Hepatocyte (in vitro differentiated cells): Measurements from ENCODE around the gene COL28A1.

Experiments
- EZH2 ChIP-seq: fragments of 200-600 bp; sonication (generic); IDR thresholded peaks from 2 replicates; pipeline ENCODE4 v1.6.1; 2016; ENCODE audit warnings: antibody characterized with exemption, mild to moderate bottlenecking, borderline replicate concordance
- EZH2phosphoT487 ChIP-seq: fragments of 200-600 bp; sonication (generic); IDR thresholded peaks from one replicate; pipeline ENCODE4 v1.6.1; 2018; ENCODE audit warnings: antibody characterized with exemption, mild to moderate bottlenecking, low read depth, moderate library complexity; ENCODE audit not compliant: unreplicated experiment, severe bottlenecking
- TF ChIP-seq, protein P1 (sequence below): fragments of 200-600 bp; sonication (generic); IDR thresholded peaks from 2 replicates; pipeline ENCODE4 v1.5.1; 2016; ENCODE audit warnings: antibody characterized with exemption, mild to moderate bottlenecking; ENCODE audit not compliant: poor library complexity

GRCh38 chr7:7565746-7566650 lies 30.3 kb upstream of the COL28A1 start:
- no peak for TF ChIP-seq EZH2phosphoT487
- TF ChIP-seq, protein P1, sequence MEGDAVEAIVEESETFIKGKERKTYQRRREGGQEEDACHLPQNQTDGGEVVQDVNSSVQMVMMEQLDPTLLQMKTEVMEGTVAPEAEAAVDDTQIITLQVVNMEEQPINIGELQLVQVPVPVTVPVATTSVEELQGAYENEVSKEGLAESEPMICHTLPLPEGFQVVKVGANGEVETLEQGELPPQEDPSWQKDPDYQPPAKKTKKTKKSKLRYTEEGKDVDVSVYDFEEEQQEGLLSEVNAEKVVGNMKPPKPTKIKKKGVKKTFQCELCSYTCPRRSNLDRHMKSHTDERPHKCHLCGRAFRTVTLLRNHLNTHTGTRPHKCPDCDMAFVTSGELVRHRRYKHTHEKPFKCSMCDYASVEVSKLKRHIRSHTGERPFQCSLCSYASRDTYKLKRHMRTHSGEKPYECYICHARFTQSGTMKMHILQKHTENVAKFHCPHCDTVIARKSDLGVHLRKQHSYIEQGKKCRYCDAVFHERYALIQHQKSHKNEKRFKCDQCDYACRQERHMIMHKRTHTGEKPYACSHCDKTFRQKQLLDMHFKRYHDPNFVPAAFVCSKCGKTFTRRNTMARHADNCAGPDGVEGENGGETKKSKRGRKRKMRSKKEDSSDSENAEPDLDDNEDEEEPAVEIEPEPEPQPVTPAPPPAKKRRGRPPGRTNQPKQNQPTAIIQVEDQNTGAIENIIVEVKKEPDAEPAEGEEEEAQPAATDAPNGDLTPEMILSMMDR: no peak
- TF ChIP-seq EZH2: no peak
